Mononuclear cell (primary cell): Measurements from ENCODE around the gene TRMT1. TPM values are rescaled to one million over a fixed set of nuclear protein-coding genes. Genes with fewer than 3 reads are reported as not detected.

Experiments used
- H3K27me3 ChIP-seq: 2 replicates; pipeline ENCODE4 v1.6.0; 2011; ENCODE audit warnings: low read length, control low read depth; ENCODE audit not compliant: insufficient read depth
- H3K4me1 ChIP-seq: 2 replicates; pipeline ENCODE4 v1.5.1; 2011; ENCODE audit warnings: mild to moderate bottlenecking, low read length, control low read depth; ENCODE audit not compliant: insufficient read depth
- H3K4me3 ChIP-seq: 2 replicates; pipeline ENCODE4 v1.5.1; 2011; ENCODE audit warnings: mild to moderate bottlenecking, low read length, moderate library complexity
- H3K9me3 ChIP-seq: 2 replicates; pipeline ENCODE4 v1.5.1; 2011; ENCODE audit warnings: low read depth, mild to moderate bottlenecking, control low read depth, low read length
- total RNA-seq: library from RNA; depleted of rRNA; stranded (reverse); fragments of >200 nt; gene quantifications from one replicate; pipeline ENCODE4 v1.2.3, GENCODE V29; 2012

TRMT1 gene
- total RNA-seq, 1 donor = 30.7 TPM

GRCh38 chr19:13120817-13121216 is 4.3 kb upstream of the TRMT1 start:
- H3K9me3 ChIP-seq = no peaks in the 10 kb centered on the region
- H3K4me1 ChIP-seq = peaks cover 47% of the 10 kb centered on the region
- no peaks in the 10 kb centered on the region for H3K27me3 ChIP-seq
- no peak overlapping the region for H3K4me3 ChIP-seq

GRCh38 chr19:13120031-13120430 is 3.5 kb upstream of the TRMT1 start:
- no peaks in the 10 kb centered on the region for H3K9me3 ChIP-seq
- peaks cover 52% of the 10 kb centered on the region for H3K4me1 ChIP-seq
- H3K27me3 ChIP-seq = no peaks in the 10 kb centered on the region
- H3K4me3 ChIP-seq = no peak overlapping the region

- peaks cover 52% of the 10 kb centered on the region for H3K4me1 ChIP-seq
- no peak overlapping the region for H3K4me3 ChIP-seq
Measured at GRCh38 chr19:13119627-13120026, 3.1 kb upstream of the TRMT1 start.

GRCh38 chr19:13118424-13119193 is 2.1 kb upstream of the TRMT1 start:
- peak overlapping the region; percentile 68 for H3K4me3 ChIP-seq
- H3K4me1 ChIP-seq = peaks cover 52% of the 10 kb centered on the region
- H3K27me3 ChIP-seq = no peaks in the 10 kb centered on the region
- no peaks in the 10 kb centered on the region for H3K9me3 ChIP-seq

More at GRCh38 chr19:13119627-13120026, 3.1 kb upstream of the TRMT1 start:
- Histone ChIP-seq H3K27me3 (no peaks in the 10 kb centered on the region), H3K9me3 (no peaks in the 10 kb centered on the region)

GRCh38 chr19:13117772-13118423 is 1.4 kb upstream of the TRMT1 start, which contains the start of gene NACC1:
TSS of gene NACC1 (plus strand) at chr19:13118264. CDS start at chr19:13135208, 16,944 bp downstream.
- Histone ChIP-seq H3K27me3 (no peaks in the 10 kb centered on the region), H3K9me3 (no peaks in the 10 kb centered on the region), H3K4me3 (peak within 1 kb of the TSS; percentile 68), H3K4me1 (peaks cover 52% of the 10 kb centered on the region)

DNA sequence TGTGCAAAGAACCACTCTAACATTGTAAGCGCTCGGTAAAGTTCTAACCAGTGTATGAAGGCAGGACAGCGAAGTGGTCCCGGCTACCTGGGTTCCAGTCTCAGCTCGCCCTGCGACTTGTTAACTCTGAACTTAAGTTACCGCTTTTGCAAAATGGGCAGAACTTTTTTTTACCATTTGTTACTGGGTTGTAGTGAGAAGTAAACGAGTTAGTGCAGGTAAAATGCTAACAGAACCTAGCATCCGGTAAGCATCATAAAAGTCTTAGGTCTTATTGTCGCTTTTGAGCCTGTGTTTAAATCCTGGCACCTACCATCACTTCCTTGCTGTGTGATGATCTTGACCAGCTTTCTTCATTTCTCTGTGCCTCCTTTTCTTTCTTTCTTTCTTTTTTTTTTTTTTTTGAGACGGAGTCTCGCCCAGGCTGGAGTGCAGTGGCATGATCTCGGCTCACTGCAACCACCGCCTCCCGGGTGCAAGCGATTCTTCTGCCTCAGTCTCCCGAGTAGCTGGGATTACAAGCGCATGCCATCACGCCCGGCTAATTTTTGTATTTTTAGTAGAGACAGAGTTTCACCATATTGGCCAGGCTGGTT is 734 bp upstream of the TRMT1 start:
- peak overlapping the region; percentile 62 for H3K4me3 ChIP-seq
- H3K27me3 ChIP-seq = no peaks in the 10 kb centered on the region
- H3K4me1 ChIP-seq = peaks cover 52% of the 10 kb centered on the region
- H3K9me3 ChIP-seq = no peaks in the 10 kb centered on the region

GRCh38 chr19:13115936-13116281 is 631 bp downstream of the TRMT1 start:
- Histone ChIP-seq H3K27me3 (no peaks in the 10 kb centered on the region), H3K9me3 (no peaks in the 10 kb centered on the region), H3K4me3 (peak overlapping the region; percentile 62), H3K4me1 (peaks cover 43% of the 10 kb centered on the region)

- H3K9me3 ChIP-seq = no peaks in the 10 kb centered on the region
- H3K27me3 ChIP-seq = no peaks in the 10 kb centered on the region
- H3K4me1 ChIP-seq = peaks cover 18% of the 10 kb centered on the region
- H3K4me3 ChIP-seq = no peak overlapping the region
Measured at GRCh38 chr19:13112555-13112954, 4.0 kb downstream of the TRMT1 start.

- Histone ChIP-seq H3K9me3 (no peaks in the 10 kb centered on the region), H3K27me3 (no peaks in the 10 kb centered on the region), H3K4me1 (peaks cover 10% of the 10 kb centered on the region), H3K4me3 (no peak overlapping the region)
Measured at GRCh38 chr19:13110099-13110610, 6.4 kb downstream of the TRMT1 start.

DNA sequence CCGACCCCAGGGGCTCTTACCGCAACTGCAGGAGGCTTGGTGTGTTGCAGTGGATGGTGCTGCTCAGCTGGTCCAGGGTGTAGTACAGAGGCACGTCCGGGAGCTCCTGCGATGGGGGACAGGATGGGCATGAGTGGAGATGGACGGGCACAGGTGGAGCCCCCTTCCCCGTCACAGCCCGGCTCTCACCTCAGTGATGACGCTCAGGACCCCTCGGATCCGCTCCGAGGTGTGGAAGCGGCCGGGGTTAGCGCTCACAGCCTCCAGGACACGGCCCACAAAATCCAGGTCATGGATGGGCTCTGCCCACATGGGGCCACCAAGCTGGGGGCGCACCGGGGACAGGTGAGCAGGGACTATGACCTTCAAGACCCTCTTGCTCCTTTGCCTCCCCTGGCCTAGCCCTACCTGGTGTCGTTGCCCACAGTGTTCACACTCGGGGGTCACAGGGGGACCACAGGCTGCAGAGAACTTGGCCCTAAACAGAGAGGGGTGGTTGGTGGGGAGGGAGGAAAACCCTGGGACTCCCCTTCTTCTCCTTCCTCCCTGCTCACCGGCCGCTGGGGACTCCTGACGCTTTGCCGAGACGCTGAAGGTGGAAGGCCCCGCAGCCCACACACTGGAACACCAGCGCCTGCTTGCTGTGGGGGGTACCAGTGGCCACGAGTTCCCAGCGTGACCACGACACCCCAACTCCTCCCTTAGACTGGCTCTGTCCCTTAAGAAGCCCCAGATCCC is 7.0 kb downstream of the TRMT1 start:
- Histone ChIP-seq H3K27me3 (no peaks in the 10 kb centered on the region), H3K4me3 (no peak overlapping the region), H3K4me1 (peaks cover 16% of the 10 kb centered on the region), H3K9me3 (no peaks in the 10 kb centered on the region)

GRCh38 chr19:13104848-13105711 is 11.5 kb downstream of the TRMT1 start:
- Histone ChIP-seq H3K9me3 (no peaks in the 10 kb centered on the region), H3K27me3 (no peaks in the 10 kb centered on the region), H3K4me1 (peaks cover 59% of the 10 kb centered on the region), H3K4me3 (peak overlapping the region; percentile 62)

GRCh38 chr19:13104360-13104847 is 12.1 kb downstream of the TRMT1 start:
- no peaks in the 10 kb centered on the region for H3K27me3 ChIP-seq
- H3K4me1 ChIP-seq = peaks cover 65% of the 10 kb centered on the region
- H3K4me3 ChIP-seq = peak overlapping the region; percentile 62
- H3K9me3 ChIP-seq = no peaks in the 10 kb centered on the region

GRCh38 chr19:13103581-13104359 is 12.8 kb downstream of the TRMT1 start:
- Histone ChIP-seq H3K4me1 (peaks cover 71% of the 10 kb centered on the region), H3K9me3 (no peaks in the 10 kb centered on the region), H3K4me3 (peak overlapping the region; percentile 76), H3K27me3 (no peaks in the 10 kb centered on the region)
